Vagina (tissue), 2 donors: Measurements from ENCODE around the gene ADRB2. TPM values are rescaled to one million over a fixed set of nuclear protein-coding genes. Genes with fewer than 3 reads are reported as not detected.
A peak's percentile ranks its signal among the peaks of the same experiment; 100 is the strongest.

Experiments
- DNase-seq, 2 donors: peaks; one replicate each; pipeline ENCODE4 v3.0.0-alpha.2; 2017; ENCODE audit errors: extremely low spot score in 2 of 2
- H3K27ac ChIP-seq: fragments of 200-600 bp; sonication (generic); one replicate; pipeline ENCODE4 v1.5.1; 2019
- H3K27me3 ChIP-seq: fragments of 200-600 bp; sonication (generic); one replicate; pipeline ENCODE4 v1.5.1; 2019
- H3K36me3 ChIP-seq, 2 donors: fragments of 200-600 bp; sonication (generic); one replicate each; pipeline ENCODE4 v1.5.1; 2017 to 2019
- H3K4me1 ChIP-seq: fragments of 200-600 bp; sonication (generic); one replicate; pipeline ENCODE4 v1.5.1; 2019
- H3K4me3 ChIP-seq, 2 donors: fragments of 200-600 bp; sonication (generic); 1 replicate in 1 of 2; 2 replicates in 1 of 2; pipeline ENCODE4 v1.5.1; 2016 to 2019
- H3K9me3 ChIP-seq: fragments of 200-600 bp; sonication (generic); one replicate; pipeline ENCODE4 v1.5.1; 2019
- CTCF ChIP-seq, 3 experiments: fragments of 450-650 bp in 2 of 3; fragments of 200-600 bp in 1 of 3; sonication (generic) in 1 of 3; IDR thresholded peaks; one replicate each; pipeline ENCODE4 v1.5.1; 2017 to 2019; ENCODE audit warnings: antibody characterized with exemption in 3 of 3, mild to moderate bottlenecking in 2 of 3, moderate library complexity in 2 of 3
- POLR2A ChIP-seq, 2 donors: fragments of 450-650 bp; IDR thresholded peaks; one replicate each; pipeline ENCODE4 v1.6.1; 2017; ENCODE audit warnings: antibody characterized with exemption in 2 of 2, mild to moderate bottlenecking in 2 of 2, moderate library complexity in 2 of 2
- POLR2AphosphoS5 ChIP-seq, 2 donors: sonication (generic); formaldehyde crosslinking; IDR thresholded peaks; one replicate each; pipeline ENCODE4 v1.9.0; 2017; ENCODE audit warnings: antibody characterized with exemption in 2 of 2, mild to moderate bottlenecking in 2 of 2, low read depth in 1 of 2; ENCODE audit not compliant: insufficient read depth in 1 of 2
- intact Hi-C: fragments of 100-400 bp; cut with DNase I; formaldehyde crosslinking; loops from one replicate; pipeline ENCODE4 v1.15.1; 2023
- total RNA-seq: library from RNA; depleted of rRNA; stranded (reverse); fragments of >200 nt; gene quantifications from one replicate; pipeline ENCODE4 v1.2.3, GENCODE V29; 2016

The ADRB2 gene
- total RNA-seq, 1 donor from 2014 or later, result 43.2 TPM

- H3K27me3 ChIP-seq, result no peaks in the 10 kb centered on the region
- peak overlapping the region; percentile 3 to 25 for H3K4me3 ChIP-seq
- DNase-seq, result no peak
- no peaks in the 10 kb centered on the region for H3K9me3 ChIP-seq
- no peak for TF ChIP-seq CTCF (IDR thresholded peaks at IDR 0.05)
- TF ChIP-seq POLR2A (IDR thresholded peaks at IDR 0.05), result no peak
- TF ChIP-seq POLR2AphosphoS5 (IDR thresholded peaks at IDR 0.05; ENCODE audit: insufficient read depth in 1 of 2, low read depth in 1 of 2), result no peak
- H3K36me3 ChIP-seq, result no peaks in the 10 kb centered on the region
- intact Hi-C loops, result no loop called here
- no peak overlapping the region for H3K27ac ChIP-seq
- peaks cover 14% of the 10 kb centered on the region for H3K4me1 ChIP-seq
Measured at GRCh38 chr5:148808864-148809642, 17.4 kb upstream of the ADRB2 start.

GRCh38 chr5:148809781-148810524, 16.5 kb upstream of the ADRB2 start:
- peaks cover 14% of the 10 kb centered on the region for H3K4me1 ChIP-seq
- no peaks in the 10 kb centered on the region for H3K27me3 ChIP-seq
- H3K27ac ChIP-seq, result no peak overlapping the region
- no peak for DNase-seq
- TF ChIP-seq POLR2A (IDR thresholded peaks at IDR 0.05), result no peak
- no peak for TF ChIP-seq CTCF (IDR thresholded peaks at IDR 0.05)
- TF ChIP-seq POLR2AphosphoS5 (IDR thresholded peaks at IDR 0.05; ENCODE audit: insufficient read depth in 1 of 2, low read depth in 1 of 2), result no peak
- intact Hi-C loops, result no loop called here
- H3K4me3 ChIP-seq, result peak overlapping the region in 1 of 2 donors; percentile 25
- H3K36me3 ChIP-seq, result no peaks in the 10 kb centered on the region
- H3K9me3 ChIP-seq, result no peaks in the 10 kb centered on the region

- Histone ChIP-seq H3K36me3 (no peaks in the 10 kb centered on the region), H3K27ac (no peak overlapping the region), H3K9me3 (no peaks in the 10 kb centered on the region), H3K27me3 (no peaks in the 10 kb centered on the region), H3K4me1 (peaks cover 14% of the 10 kb centered on the region), H3K4me3 (no peak overlapping the region)
- intact Hi-C loops, result no loop called here
- no peak for TF ChIP-seq CTCF (IDR thresholded peaks at IDR 0.05)
- no peak for TF ChIP-seq POLR2A (IDR thresholded peaks at IDR 0.05)
- TF ChIP-seq POLR2AphosphoS5 (IDR thresholded peaks at IDR 0.05; ENCODE audit: insufficient read depth in 1 of 2, low read depth in 1 of 2), result no peak
- no peak for DNase-seq
Measured at GRCh38 chr5:148810823-148811222, 15.6 kb upstream of the ADRB2 start.

- Histone ChIP-seq H3K27ac (no peak overlapping the region), H3K9me3 (no peaks in the 10 kb centered on the region), H3K4me1 (peaks cover 14% of the 10 kb centered on the region), H3K36me3 (no peaks in the 10 kb centered on the region), H3K27me3 (no peaks in the 10 kb centered on the region), H3K4me3 (no peak overlapping the region)
- intact Hi-C loops, result no loop called here
- no peak for DNase-seq
- no peak for TF ChIP-seq POLR2AphosphoS5 (IDR thresholded peaks at IDR 0.05; ENCODE audit: insufficient read depth in 1 of 2, low read depth in 1 of 2)
- TF ChIP-seq POLR2A (IDR thresholded peaks at IDR 0.05), result no peak
- TF ChIP-seq CTCF (IDR thresholded peaks at IDR 0.05), result no peak
Measured at GRCh38 chr5:148811756-148812155, 14.7 kb upstream of the ADRB2 start.

- H3K4me1 ChIP-seq, result peaks cover 6% of the 10 kb centered on the region
- no peaks in the 10 kb centered on the region for H3K36me3 ChIP-seq
- H3K27me3 ChIP-seq, result no peaks in the 10 kb centered on the region
- H3K27ac ChIP-seq, result no peak overlapping the region
- DNase-seq, result no peak
- intact Hi-C loops, result no loop called here
- H3K9me3 ChIP-seq, result no peaks in the 10 kb centered on the region
- TF ChIP-seq CTCF (IDR thresholded peaks at IDR 0.05), result no peak
- TF ChIP-seq POLR2AphosphoS5 (IDR thresholded peaks at IDR 0.05; ENCODE audit: insufficient read depth in 1 of 2, low read depth in 1 of 2), result no peak
- TF ChIP-seq POLR2A (IDR thresholded peaks at IDR 0.05), result no peak
- no peak overlapping the region for H3K4me3 ChIP-seq
Measured at GRCh38 chr5:148815086-148815485, 11.3 kb upstream of the ADRB2 start.
